Muscle of leg (tissue), 16 donors: ENCODE measurements around the gene USP43. TPM values are rescaled to one million over a fixed set of nuclear protein-coding genes. Genes with fewer than 3 reads are reported as not detected.
"Not testable (repeated sequence)": the region's sequence is repeated elsewhere in the genome, so short reads cannot be mapped to it uniquely, and the experiment has no call there.

Experiments used
- DNase-seq: peaks from one replicate; pipeline ENCODE4 v3.0.0; 2013
- H3K27ac ChIP-seq: one replicate; pipeline ENCODE4 v1.5.1; 2013; ENCODE audit warnings: mild to moderate bottlenecking, low read length, control low read depth
- H3K27me3 ChIP-seq: one replicate; pipeline ENCODE4 v1.6.1; 2013; ENCODE audit warnings: low read length; ENCODE audit not compliant: control insufficient read depth, insufficient read depth
- H3K36me3 ChIP-seq: one replicate; pipeline ENCODE4 v1.6.1; 2013; ENCODE audit warnings: low read length; ENCODE audit not compliant: control insufficient read depth, insufficient read depth
- H3K4me1 ChIP-seq: one replicate; pipeline ENCODE4 v1.6.1; 2013; ENCODE audit warnings: low read length; ENCODE audit not compliant: control insufficient read depth, insufficient read depth
- H3K4me3 ChIP-seq: one replicate; pipeline ENCODE4 v1.5.1; 2013; ENCODE audit warnings: low read length, control low read depth
- H3K9me3 ChIP-seq: replicated peaks from 2 replicates; pipeline ENCODE4 v1.6.1; 2013; ENCODE audit warnings: low read depth, low read length; ENCODE audit not compliant: control insufficient read depth
- WGBS: methylation state at CpG from one replicate; pipeline ENCODE4 v1.1.5; 2013; ENCODE audit warnings: missing lambda C conversion rate; ENCODE audit not compliant: insufficient coverage; 5-methylcytosine and 5-hydroxymethylcytosine counted together
- long read RNA-seq, 11 donors: transcript quantifications; one replicate each; lab custom pipeline, GENCODE V29; 2026
- polyA plus RNA-seq, 8 donors: library from polyadenylated mRNA; unstranded; fragments of 120-200 nt; gene quantifications; one replicate each; pipeline versions ENCODE4 v1.2.1 to v1.2.3, GENCODE V29; 2013; ENCODE audit warnings: inconsistent platforms in 1 of 8, low replicate concordance in 1 of 8; ENCODE audit not compliant: insufficient read length in 8 of 8, insufficient read depth in 1 of 8
- total RNA-seq: library from RNA; stranded (reverse); fragments of 120-200 nt; gene quantifications from one replicate; pipeline ENCODE4 v1.2.4, GENCODE V29; 2013

USP43 gene
- total RNA-seq = 0.49 TPM
- under 1 TPM; 0.28 to 0.94 (median 0.45) TPM for polyA plus RNA-seq
- long read RNA-seq, donor 1 = 0 reads
- long read RNA-seq, donor 2 = 0 reads
- long read RNA-seq, donor 3 = 0 reads
- long read RNA-seq, donor 4 = 0 reads
- long read RNA-seq, donor 5 = 0 reads
- long read RNA-seq, donor 6 = 0 reads
- long read RNA-seq, donor 7 = 0 reads
- long read RNA-seq, donor 8 = 0 reads
- long read RNA-seq, donor 9 = 0 reads
- long read RNA-seq, donor 10 = 0 reads
- long read RNA-seq, donor 11 = 0 reads

- peaks cover 30% of the 10 kb centered on the region for H3K27me3 ChIP-seq
- H3K4me3 ChIP-seq = peak within 1 kb of the TSS; percentile 46
- H3K4me1 ChIP-seq = peaks cover 7% of the 10 kb centered on the region
- DNase-seq = peak; percentile 19
- H3K27ac ChIP-seq = no peak within 1 kb of the TSS
- H3K36me3 ChIP-seq = no peaks in the 10 kb centered on the region
- WGBS = under 1% methylated on average over 65 of the region's 72 CpGs
- H3K9me3 ChIP-seq = no peaks in the 10 kb centered on the region
Observed at GRCh38 chr17:9644910-9645751, at the start of gene USP43. TSS of gene USP43 (plus strand) at chr17:9645517. CDS start at chr17:9645633, 116 bp downstream.

- H3K27me3 ChIP-seq, H3K4me1 ChIP-seq, H3K27ac ChIP-seq, H3K36me3 ChIP-seq, DNase-seq, H3K9me3 ChIP-seq, H3K4me3 ChIP-seq: not testable (repeated sequence)
- WGBS = 87% methylated on average over 5 of the region's 5 CpGs
Observed at GRCh38 chr17:9597638-9598037, 47.7 kb upstream of the USP43 start.

DNA sequence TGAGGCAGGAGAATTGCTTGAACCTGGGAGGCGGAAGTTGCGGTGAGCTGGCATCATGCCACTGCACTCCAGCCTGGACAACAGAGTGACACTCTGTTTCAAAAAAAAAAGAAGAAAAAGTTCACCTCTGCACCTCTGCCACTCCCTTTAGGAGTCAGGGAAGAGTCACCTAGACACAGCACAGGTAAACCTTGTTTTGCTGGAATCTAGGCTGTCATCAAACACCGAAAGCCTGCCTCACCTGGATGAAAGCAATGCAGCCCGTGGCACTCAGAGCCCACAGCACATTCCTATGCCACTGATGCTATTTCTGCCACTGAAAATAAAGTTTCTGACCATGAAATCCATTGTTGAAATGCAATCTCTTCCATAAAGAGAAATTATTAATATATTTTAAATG, 46.7 kb upstream of the USP43 start:
- WGBS = 100% methylated on average over 1 of the region's 4 CpGs
- no peak for DNase-seq
- no peaks in the 10 kb centered on the region for H3K36me3 ChIP-seq
- H3K4me3 ChIP-seq = no peak overlapping the region
- no peaks in the 10 kb centered on the region for H3K4me1 ChIP-seq
- no peaks in the 10 kb centered on the region for H3K9me3 ChIP-seq
- peaks cover 2% of the 10 kb centered on the region for H3K27me3 ChIP-seq
- H3K27ac ChIP-seq = no peak overlapping the region

DNA sequence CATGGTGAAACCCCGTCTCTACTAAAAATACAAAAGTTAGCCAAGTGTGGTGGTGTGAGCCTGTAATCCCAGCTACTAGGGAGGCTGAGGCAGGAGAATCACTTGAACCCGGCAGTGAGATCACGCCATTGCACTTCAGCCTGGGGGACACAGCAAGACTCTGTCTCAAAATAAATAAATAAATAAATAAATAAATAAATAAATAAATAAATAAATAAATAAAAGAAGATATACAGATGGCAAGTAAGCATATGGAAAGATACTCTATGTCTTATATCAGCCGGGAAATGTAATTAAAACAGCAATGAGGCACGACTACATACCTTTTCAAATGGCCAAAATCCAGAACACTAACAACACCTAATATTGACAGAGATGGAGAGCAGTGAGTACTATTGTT, 40.7 kb upstream of the USP43 start:
- not testable (repeated sequence) for H3K4me3 ChIP-seq, H3K27me3 ChIP-seq, DNase-seq, H3K9me3 ChIP-seq, H3K4me1 ChIP-seq, H3K36me3 ChIP-seq, H3K27ac ChIP-seq
- WGBS = no CpG with 5 or more reads among the region's 5 CpGs

GRCh38 chr17:9606453-9606852, 38.9 kb upstream of the USP43 start:
- Histone ChIP-seq H3K36me3 (no peaks in the 10 kb centered on the region), H3K4me1 (no peaks in the 10 kb centered on the region), H3K9me3 (no peaks in the 10 kb centered on the region), H3K27ac (no peak overlapping the region), H3K4me3 (no peak overlapping the region), H3K27me3 (no peaks in the 10 kb centered on the region)
- no peak for DNase-seq
- 71% methylated on average over 1 of the region's 6 CpGs for WGBS

DNA sequence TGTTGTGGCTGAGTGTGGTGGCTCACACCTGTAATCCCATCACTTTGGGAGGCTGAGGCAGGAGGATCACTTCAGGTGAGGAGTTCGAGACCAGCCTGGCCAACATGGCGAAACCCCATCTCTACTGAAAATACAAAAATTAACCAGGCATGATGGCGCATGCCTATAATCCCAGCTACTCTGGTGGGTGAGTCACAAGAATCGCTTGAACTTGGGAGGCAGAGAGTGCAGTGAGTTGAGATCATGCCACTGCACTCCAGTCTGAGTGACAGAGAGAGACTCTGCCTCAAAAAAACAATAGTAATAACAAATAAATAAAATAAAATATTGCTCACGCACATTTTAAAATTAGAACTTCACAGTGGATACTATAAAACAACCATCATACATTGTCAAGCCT, 38.3 kb upstream of the USP43 start:
- not testable (repeated sequence) for DNase-seq, H3K36me3 ChIP-seq, H3K27me3 ChIP-seq, H3K27ac ChIP-seq, H3K9me3 ChIP-seq, H3K4me1 ChIP-seq, H3K4me3 ChIP-seq
- no CpG with 5 or more reads among the region's 5 CpGs for WGBS

DNA sequence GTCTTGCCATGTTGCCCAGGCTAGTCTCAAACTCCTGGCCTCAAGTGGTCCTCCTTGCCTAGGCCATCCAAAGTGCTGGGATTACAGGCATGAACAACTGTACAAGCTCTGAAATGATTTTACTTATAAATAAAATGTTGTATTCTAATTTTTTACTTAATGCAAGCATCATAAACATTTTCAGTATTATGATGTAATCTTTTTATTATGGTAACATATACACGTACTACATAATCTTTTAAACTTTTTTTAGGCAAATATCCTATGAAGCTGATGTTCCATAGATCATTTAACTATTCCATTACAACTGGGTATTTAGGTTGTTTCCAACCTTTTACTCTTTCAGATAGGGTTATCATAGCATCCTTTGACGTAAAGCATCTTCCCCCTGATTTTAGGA, 33.8 kb upstream of the USP43 start:
- H3K27me3 ChIP-seq = no peaks in the 10 kb centered on the region
- no peaks in the 10 kb centered on the region for H3K36me3 ChIP-seq
- H3K27ac ChIP-seq = no peak overlapping the region
- no peak overlapping the region for H3K4me3 ChIP-seq
- DNase-seq = no peak
- WGBS = no CpG with 5 or more reads among the region's 2 CpGs
- H3K4me1 ChIP-seq = no peaks in the 10 kb centered on the region
- H3K9me3 ChIP-seq = no peaks in the 10 kb centered on the region

DNA sequence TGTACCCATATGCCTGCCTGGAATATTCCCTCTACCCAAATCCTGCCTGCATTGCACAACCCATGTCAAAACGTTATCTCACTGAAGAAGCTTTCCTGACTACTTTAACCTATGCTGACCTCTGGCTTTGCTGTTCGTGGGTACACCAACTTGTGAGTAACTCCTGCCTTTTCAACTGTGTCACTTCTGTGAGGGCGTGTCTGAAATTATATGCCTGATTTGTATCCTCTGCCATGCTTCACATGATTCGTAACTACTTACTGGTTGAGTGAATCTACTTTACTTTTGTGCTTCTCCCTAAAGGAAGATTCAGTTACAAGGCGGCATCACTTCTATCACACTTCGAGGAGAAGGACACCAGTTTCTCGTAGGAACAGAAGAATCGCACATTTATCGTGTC, 33.3 kb upstream of the USP43 start:
- no peaks in the 10 kb centered on the region for H3K9me3 ChIP-seq
- no peaks in the 10 kb centered on the region for H3K36me3 ChIP-seq
- H3K27ac ChIP-seq = no peak overlapping the region
- no peak overlapping the region for H3K4me3 ChIP-seq
- DNase-seq = no peak
- 63% methylated on average over 6 of the region's 9 CpGs for WGBS
- no peaks in the 10 kb centered on the region for H3K4me1 ChIP-seq
- H3K27me3 ChIP-seq = no peaks in the 10 kb centered on the region

DNA sequence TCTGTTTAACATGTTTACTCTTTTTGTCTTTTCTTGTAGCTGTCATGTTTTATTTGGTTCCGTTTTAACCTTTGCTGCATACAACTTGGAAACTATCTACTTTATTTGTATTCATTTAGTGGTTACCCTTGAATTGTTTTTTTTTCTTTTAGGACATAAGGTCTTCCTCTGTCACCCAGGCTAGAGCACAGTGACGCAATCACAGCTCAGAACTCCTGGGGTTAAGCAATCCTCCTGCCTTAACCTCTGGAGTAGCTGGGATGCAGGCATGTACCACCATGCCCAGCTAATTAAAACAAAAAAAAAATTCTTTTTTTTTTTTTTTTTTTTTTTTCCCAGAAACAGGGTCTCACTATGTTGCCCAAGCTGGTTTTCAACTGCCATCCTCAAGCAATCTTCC, 29.8 kb upstream of the USP43 start:
- Histone ChIP-seq H3K27ac (no peak overlapping the region), H3K27me3 (no peaks in the 10 kb centered on the region), H3K4me3 (no peak overlapping the region), H3K4me1 (no peaks in the 10 kb centered on the region), H3K9me3 (no peaks in the 10 kb centered on the region), H3K36me3 (no peaks in the 10 kb centered on the region)
- no CpG with 5 or more reads among the region's 2 CpGs for WGBS
- no peak for DNase-seq

DNA sequence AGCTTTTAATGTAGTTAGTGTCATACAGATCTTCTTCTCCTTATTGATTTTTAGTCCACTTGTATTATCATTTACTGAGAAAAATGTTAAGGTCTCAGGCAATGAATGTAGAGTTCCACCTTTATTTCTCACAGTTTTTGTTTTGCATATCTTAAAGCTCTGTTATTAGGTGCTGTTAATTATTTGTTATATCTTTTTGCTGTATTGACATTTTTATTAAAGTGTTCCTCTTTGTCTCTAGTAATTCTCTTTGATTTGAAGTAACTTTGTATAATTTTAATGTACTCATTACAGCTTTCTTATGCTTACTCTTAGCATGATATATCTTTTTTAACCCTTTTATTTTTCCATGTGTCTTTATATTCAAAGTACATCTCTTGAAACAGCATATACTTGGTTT, 22.4 kb upstream of the USP43 start:
- H3K27me3 ChIP-seq = no peaks in the 10 kb centered on the region
- H3K27ac ChIP-seq = no peak overlapping the region
- H3K9me3 ChIP-seq = peaks cover 15% of the 10 kb centered on the region
- no peaks in the 10 kb centered on the region for H3K4me1 ChIP-seq
- DNase-seq = no peak
- no peaks in the 10 kb centered on the region for H3K36me3 ChIP-seq
- no peak overlapping the region for H3K4me3 ChIP-seq
